Ectodermal cell (in vitro differentiated cells): Measurements from ENCODE around the gene ABCG5.

ENCODE experiments used
- H3K27ac ChIP-seq: 2 replicates; pipeline ENCODE4 v1.7.0; 2013; ENCODE audit warnings: mild to moderate bottlenecking, low read depth, low read length; ENCODE audit not compliant: insufficient read depth, poor library complexity, severe bottlenecking
- H3K27me3 ChIP-seq: 2 replicates; pipeline ENCODE4 v1.7.0; 2013; ENCODE audit warnings: mild to moderate bottlenecking, low read length; ENCODE audit not compliant: insufficient read depth, control insufficient read depth, poor library complexity, severe bottlenecking
- H3K36me3 ChIP-seq: one replicate; pipeline ENCODE4 v1.7.0; 2013; ENCODE audit warnings: low read length; ENCODE audit not compliant: control insufficient read depth, insufficient read depth
- H3K4me1 ChIP-seq: one replicate; pipeline ENCODE4 v1.7.0; 2013; ENCODE audit warnings: low read length; ENCODE audit not compliant: control insufficient read depth, insufficient read depth
- H3K4me3 ChIP-seq: 2 replicates; pipeline ENCODE4 v1.7.0; 2013; ENCODE audit warnings: low read depth, low read length, control low read depth; ENCODE audit not compliant: insufficient read depth
- H3K9me3 ChIP-seq: 2 replicates; pipeline ENCODE4 v1.7.0; 2013; ENCODE audit warnings: mild to moderate bottlenecking, low read length, moderate library complexity; ENCODE audit not compliant: control insufficient read depth
- WGBS, 2 experiments: methylation state at CpG; one replicate each; pipeline ENCODE4 v1.1.7; 2013; ENCODE audit warnings: missing lambda C conversion rate in 2 of 2; 5-methylcytosine and 5-hydroxymethylcytosine counted together

The ABCG5 gene

GRCh38 chr2:43842866-43843226, 4.2 kb upstream of the ABCG5 start:
- no peak overlapping the region for H3K27ac ChIP-seq
- no peak overlapping the region for H3K4me3 ChIP-seq
- H3K36me3 ChIP-seq = no peaks in the 10 kb centered on the region
- no peaks in the 10 kb centered on the region for H3K9me3 ChIP-seq
- 90 to 91% methylated on average over 9 of the region's 9 CpGs for WGBS, 2 experiments
- no peaks in the 10 kb centered on the region for H3K27me3 ChIP-seq
- no peaks in the 10 kb centered on the region for H3K4me1 ChIP-seq

- no peaks in the 10 kb centered on the region for H3K36me3 ChIP-seq
- H3K27me3 ChIP-seq = no peaks in the 10 kb centered on the region
- no peaks in the 10 kb centered on the region for H3K9me3 ChIP-seq
- no peak overlapping the region for H3K4me3 ChIP-seq
- WGBS, 2 experiments = 92 to 95% methylated on average over 13 to 14 of the region's 14 CpGs
- no peak overlapping the region for H3K27ac ChIP-seq
- H3K4me1 ChIP-seq = no peaks in the 10 kb centered on the region
Observed at GRCh38 chr2:43841949-43842865, 3.6 kb upstream of the ABCG5 start.

GRCh38 chr2:43840965-43841364, 2.3 kb upstream of the ABCG5 start:
- Histone ChIP-seq H3K27me3 (no peaks in the 10 kb centered on the region), H3K36me3 (no peaks in the 10 kb centered on the region), H3K27ac (no peak overlapping the region), H3K4me1 (no peaks in the 10 kb centered on the region), H3K9me3 (no peaks in the 10 kb centered on the region), H3K4me3 (no peak overlapping the region)
- 91 to 93% methylated on average over 5 of the region's 5 CpGs for WGBS, 2 experiments

- H3K4me1 ChIP-seq = no peaks in the 10 kb centered on the region
- H3K27me3 ChIP-seq = no peaks in the 10 kb centered on the region
- no peaks in the 10 kb centered on the region for H3K36me3 ChIP-seq
- H3K27ac ChIP-seq = no peak overlapping the region
- H3K9me3 ChIP-seq = no peaks in the 10 kb centered on the region
- WGBS, 2 experiments = 74 to 82% methylated on average over 12 to 13 of the region's 14 CpGs
- no peak overlapping the region for H3K4me3 ChIP-seq
Observed at GRCh38 chr2:43839776-43840564, 1.3 kb upstream of the ABCG5 start.

- Histone ChIP-seq H3K4me3 (no peak overlapping the region), H3K36me3 (no peaks in the 10 kb centered on the region), H3K4me1 (no peaks in the 10 kb centered on the region), H3K27ac (no peak overlapping the region), H3K9me3 (no peaks in the 10 kb centered on the region), H3K27me3 (no peaks in the 10 kb centered on the region)
- 91 to 92% methylated on average over 21 of the region's 21 CpGs for WGBS, 2 experiments
Observed at GRCh38 chr2:43837831-43838559, 644 bp downstream of the ABCG5 start.

GRCh38 chr2:43837033-43837432, 1.6 kb downstream of the ABCG5 start:
- Histone ChIP-seq H3K27me3 (peaks cover 6% of the 10 kb centered on the region), H3K4me1 (no peaks in the 10 kb centered on the region), H3K27ac (no peak overlapping the region), H3K36me3 (no peaks in the 10 kb centered on the region), H3K9me3 (no peaks in the 10 kb centered on the region), H3K4me3 (no peak overlapping the region)
- WGBS, 2 experiments = 88 to 94% methylated on average over 3 to 4 of the region's 4 CpGs

GRCh38 chr2:43832457-43832856, 6.2 kb downstream of the ABCG5 start:
- WGBS, 2 experiments = 66 to 68% methylated on average over 3 of the region's 3 CpGs
- H3K4me3 ChIP-seq = no peak overlapping the region
- H3K27ac ChIP-seq = no peak overlapping the region
- H3K4me1 ChIP-seq = no peaks in the 10 kb centered on the region
- H3K27me3 ChIP-seq = peaks cover 23% of the 10 kb centered on the region
- H3K36me3 ChIP-seq = no peaks in the 10 kb centered on the region
- no peaks in the 10 kb centered on the region for H3K9me3 ChIP-seq

GRCh38 chr2:43831543-43832294, 6.9 kb downstream of the ABCG5 start:
- no peaks in the 10 kb centered on the region for H3K9me3 ChIP-seq
- no peaks in the 10 kb centered on the region for H3K4me1 ChIP-seq
- no peaks in the 10 kb centered on the region for H3K36me3 ChIP-seq
- H3K27me3 ChIP-seq = peaks cover 23% of the 10 kb centered on the region
- H3K27ac ChIP-seq = no peak overlapping the region
- WGBS, 2 experiments = 20 to 22% methylated on average over 54 of the region's 54 CpGs
- H3K4me3 ChIP-seq = peak overlapping the region; percentile 35

GRCh38 chr2:43826305-43827250, 12.1 kb downstream of the ABCG5 start:
- Histone ChIP-seq H3K9me3 (no peaks in the 10 kb centered on the region), H3K4me3 (no peak overlapping the region), H3K27ac (no peak overlapping the region), H3K36me3 (no peaks in the 10 kb centered on the region), H3K4me1 (no peaks in the 10 kb centered on the region), H3K27me3 (peaks cover 12% of the 10 kb centered on the region)
- 92 to 94% methylated on average over 17 of the region's 17 CpGs for WGBS, 2 experiments
